HepG2 (cell line): Measurements from ENCODE around the gene CLDN14. TPM values are rescaled to one million over a fixed set of nuclear protein-coding genes. Genes with fewer than 3 reads are reported as not detected.

Experiments
- ATAC-seq: fragments of 200-7000 bp; cut with Tn5 transposase; 3 replicates; pipeline ENCODE4 v1.9.1; 2020; ENCODE audit warnings: mild to moderate bottlenecking, moderate library complexity
- BruUV-seq: library from RNA; stranded (reverse); fragments of 400-500 nt; replicated peaks from 2 replicates; lab custom pipeline; 2021; lab: Mats Ljungman, UMichigan
- CTCF ChIA-PET: fragments of 300-600 bp; formaldehyde crosslinking; extraction: SDS; loops from one replicate; lab custom pipeline; 2021; ENCODE audit warnings: low total read pairs, inconsistent platforms, low intra/inter-chr PET ratio; lab: Yijun Ruan, JAX
- POLR2A ChIA-PET: fragments of 350-600 bp; sonication (Branson Sonifier 250); formaldehyde crosslinking; loops from one replicate; lab custom pipeline; 2020; ENCODE audit warnings: antibody characterized with exemption, inconsistent platforms; lab: Yijun Ruan, JAX
- DNase-seq: peaks from one replicate; pipeline ENCODE4 v3.0.0-alpha.2; 2015; ENCODE audit warnings: low spot score
- FAIRE-seq: peaks from 3 replicates; lab custom pipeline; 2011; peaks lifted over from hg19 to GRCh38; lab: Jason Lieb, UNC
- H2AFZ ChIP-seq: one replicate; pipeline ENCODE4 v1.6.1; 2011; ENCODE audit warnings: low read length, inconsistent platforms
- H3K27ac ChIP-seq: fragments of 300-600 bp; 3 replicates; pipeline ENCODE4 v1.8.0; 2011; ENCODE audit warnings: mixed run types, mild to moderate bottlenecking, mixed read lengths, low read length, inconsistent platforms; ENCODE audit not compliant: insufficient read depth; ENCODE audit errors: extremely low read length
- H3K27me3 ChIP-seq, 2 experiments: fragments of 200-600 bp in 1 of 2; 2 replicates in 1 of 2; 3 replicates in 1 of 2; pipeline versions ENCODE4 v1.6.0 to v1.8.0; 2011; ENCODE audit warnings: low read length in 2 of 2, mild to moderate bottlenecking in 2 of 2, moderate library complexity in 2 of 2, inconsistent platforms in 1 of 2; ENCODE audit not compliant: insufficient read depth in 2 of 2, control insufficient read depth in 1 of 2
- H3K36me3 ChIP-seq, 2 experiments: fragments of 200-600 bp in 1 of 2; replicated peaks in 1 of 2; 2 replicates in 1 of 2; 3 replicates in 1 of 2; pipeline versions ENCODE4 v1.5.1 to v1.8.0; 2011; ENCODE audit warnings: low read length in 2 of 2, inconsistent platforms in 1 of 2; ENCODE audit not compliant: insufficient read depth in 2 of 2, control insufficient read depth in 1 of 2
- H3K4me1 ChIP-seq: 2 replicates; pipeline ENCODE4 v1.5.1; 2012; ENCODE audit warnings: low read length, inconsistent platforms; ENCODE audit not compliant: insufficient read depth
- H3K4me2 ChIP-seq: 2 replicates; pipeline ENCODE4 v1.6.0; 2011; ENCODE audit warnings: low read depth, low read length, inconsistent platforms
- H3K4me3 ChIP-seq, 3 experiments: fragments of 200-600 bp in 1 of 3; sonication (generic), shearing (Covaris generic) in 1 of 3; replicated peaks in 1 of 3; 2 replicates each; pipeline ENCODE4 v1.5.1; 2011 to 2016; ENCODE audit warnings: low read length in 3 of 3, inconsistent platforms in 2 of 3, low read depth in 2 of 3, mild to moderate bottlenecking in 2 of 3, control low read depth in 1 of 3, mixed read lengths in 1 of 3; ENCODE audit not compliant: insufficient read depth in 1 of 3
- H3K79me2 ChIP-seq: one replicate; pipeline ENCODE4 v1.6.1; 2011; ENCODE audit warnings: low read length, inconsistent platforms; ENCODE audit not compliant: insufficient read depth
- H3K9ac ChIP-seq: 2 replicates; pipeline ENCODE4 v1.6.0; 2011; ENCODE audit warnings: mild to moderate bottlenecking, low read depth, low read length, inconsistent platforms; ENCODE audit not compliant: insufficient read depth
- H3K9me3 ChIP-seq: 2 replicates; pipeline ENCODE4 v1.5.1; 2012; ENCODE audit warnings: mild to moderate bottlenecking, low read length
- H4K20me1 ChIP-seq: 2 replicates; pipeline ENCODE4 v1.6.0; 2011; ENCODE audit warnings: inconsistent platforms, mild to moderate bottlenecking, low read length, moderate library complexity; ENCODE audit not compliant: insufficient read depth
- AHR ChIP-seq: IDR thresholded peaks from 2 replicates; pipeline ENCODE4 v1.6.1; 2018; ENCODE audit warnings: missing genetic modification reagents, missing compliant biosample characterization
- BATF2 ChIP-seq: sonication (generic); formaldehyde crosslinking; IDR thresholded peaks from 2 replicates; pipeline ENCODE4 v1.8.0; 2022; ENCODE audit warnings: mild to moderate bottlenecking, missing genetic modification reagents, moderate library complexity
- BRD4 ChIP-seq: sonication (generic); formaldehyde crosslinking; IDR thresholded peaks from 2 replicates; pipeline ENCODE4 v1.4.0; 2020; ENCODE audit warnings: missing genetic modification reagents
- MNT ChIP-seq: fragments of 450-650 bp; IDR thresholded peaks from 2 replicates; pipeline ENCODE4 v1.6.1; 2016
- RBFOX2 ChIP-seq: fragments of 200-400 bp; formaldehyde crosslinking; IDR thresholded peaks from 2 replicates; pipeline ENCODE4 v1.6.1; 2017; ENCODE audit warnings: low read depth, mild to moderate bottlenecking, low read length
- SP1 ChIP-seq, 2 experiments: fragments of 450-650 bp in 1 of 2; sonication (generic) in 1 of 2; formaldehyde crosslinking in 1 of 2; IDR thresholded peaks; 2 replicates each; pipeline versions ENCODE4 v1.4.0 to v1.6.1; 2016 to 2020; ENCODE audit warnings: missing genetic modification reagents in 1 of 2
- TOE1 ChIP-seq: sonication (generic); formaldehyde crosslinking; IDR thresholded peaks from 2 replicates; pipeline ENCODE4 v1.4.0; 2020; ENCODE audit warnings: mild to moderate bottlenecking, missing genetic modification reagents
- TSC22D2 ChIP-seq: sonication (generic); formaldehyde crosslinking; IDR thresholded peaks from 2 replicates; pipeline ENCODE4 v1.5.1; 2020; ENCODE audit warnings: missing genetic modification reagents, mild to moderate bottlenecking, borderline replicate concordance
- ZNF251 ChIP-seq: sonication (generic); formaldehyde crosslinking; IDR thresholded peaks from 2 replicates; pipeline ENCODE4 v1.9.0; 2021; ENCODE audit warnings: mild to moderate bottlenecking, missing genetic modification reagents
- WGBS: methylation state at CpG from one replicate; pipeline ENCODE4 v1.1.6; 2017; ENCODE audit warnings: low lambda C conversion rate; 5-methylcytosine and 5-hydroxymethylcytosine counted together
- in situ Hi-C: cut with HindIII; loops from 2 replicates; pipeline ENCODE4 v1.10.0; 2017; ENCODE audit warnings: low pct_unique_long_range_greater_than_20kb; ENCODE audit not compliant: extremely low pct_ligation_motif_present
- intact Hi-C: fragments of 100-400 bp; cut with micrococcal nuclease; formaldehyde crosslinking; loops from one replicate; pipeline ENCODE4 v1.10.0; 2022; ENCODE audit not compliant: unreplicated experiment
- polyA plus RNA-seq, 8 experiments: library from polyadenylated mRNA; depleted of rRNA in 3 of 8; stranded (reverse) in 7 of 8; unstranded in 1 of 8; fragments of >200 nt; fragmentation: Illumina TruSeq in 4 of 8; extraction: Trizol in 4 of 8; gene quantifications; 2 replicates each; pipeline versions ENCODE4 v1.2.1 to v1.2.3, GENCODE V29; 2011 to 2016; ENCODE audit warnings: low read depth in 4 of 8, missing spikeins in 1 of 8, mixed read lengths in 1 of 8; ENCODE audit not compliant: insufficient read depth in 1 of 8
- total RNA-seq, 5 experiments: library from RNA; depleted of rRNA; stranded (reverse); fragments of >200 nt; fragmentation: Illumina TruSeq; extraction: Trizol; gene quantifications; 2 replicates each; pipeline ENCODE4 v1.2.3, GENCODE V29; 2016; ENCODE audit warnings: low read depth in 1 of 5
- TF ChIP-seq, protein P1 (sequence below): sonication (generic); formaldehyde crosslinking; IDR thresholded peaks from 2 replicates; pipeline ENCODE4 v1.4.0; 2020; ENCODE audit warnings: mild to moderate bottlenecking, missing genetic modification reagents, borderline replicate concordance
- TF ChIP-seq, protein P2 (sequence below): sonication (generic); formaldehyde crosslinking; IDR thresholded peaks from 2 replicates; pipeline ENCODE4 v1.5.0; 2020; ENCODE audit warnings: missing genetic modification reagents

The CLDN14 gene
- total and polyA plus RNA-seq, 2 of the 13 experiments (the other 11 are each of a cell fraction or from before 2014, with no cell fraction given) = 1.1 to 1.4 TPM

GRCh38 chr21:36464590-36464989, 15.3 kb downstream of the CLDN14 start:
- H3K9ac ChIP-seq = no peak overlapping the region
- no peaks in the 10 kb centered on the region for H3K27me3 ChIP-seq
- no TSS peak for BruUV-seq
- in situ Hi-C loops (no loop called here), intact Hi-C loops (no loop called here)
- TF ChIP-seq TOE1 (CRISPR knock-in tag) (no peak), BRD4 (CRISPR knock-in tag) (no peak), TSC22D2 (CRISPR knock-in tag) (no peak), RBFOX2 (no peak)
- H3K79me2 ChIP-seq = no peaks in the 10 kb centered on the region
- peaks cover 11% of the 10 kb centered on the region; the same call in 1 of the 2 replicates for H3K4me1 ChIP-seq
- no peak overlapping the region for H3K27ac ChIP-seq
- 38% methylated on average over 1 of the region's 3 CpGs for WGBS
- H4K20me1 ChIP-seq = no peaks in the 10 kb centered on the region
- DNase-seq = no peak
- no peaks in the 10 kb centered on the region for H3K36me3 ChIP-seq
- H2AFZ ChIP-seq = no peak overlapping the region
- H3K9me3 ChIP-seq = no peaks in the 10 kb centered on the region
- ChIA-PET CTCF (no interaction called here), POLR2A (no interaction called here)
- no peak overlapping the region for H3K4me3 ChIP-seq
- no peak overlapping the region for H3K4me2 ChIP-seq
- FAIRE-seq = no peak
- no peak for ATAC-seq

- Histone ChIP-seq H3K79me2 (no peaks in the 10 kb centered on the region), H3K4me2 (no peak overlapping the region), H4K20me1 (no peaks in the 10 kb centered on the region), H3K27me3 (no peaks in the 10 kb centered on the region), H2AFZ (no peak overlapping the region), H3K36me3 (no peaks in the 10 kb centered on the region), H3K9me3 (no peaks in the 10 kb centered on the region), H3K27ac (no peak overlapping the region), H3K4me1 (peaks cover 11% of the 10 kb centered on the region; the same call in 1 of the 2 replicates), H3K4me3 (no peak overlapping the region), H3K9ac (no peak overlapping the region)
- DNase-seq (no peak), FAIRE-seq (no peak), ATAC-seq (no peak)
- in situ Hi-C loops = no loop called here
- no TSS peak for BruUV-seq
- WGBS = 69% methylated on average over 10 of the region's 10 CpGs
- ChIA-PET POLR2A (no interaction called here), CTCF (no interaction called here)
- intact Hi-C loops = no loop called here
- TF ChIP-seq AHR (no peak), SP1 (IDR thresholded peaks at IDR 0.05) (no peak), SP1 (CRISPR knock-in tag; IDR thresholded peaks at IDR 0.05) (no peak), ZNF251 (CRISPR knock-in tag) (no peak), MNT (no peak), BATF2 (no peak)
- TF ChIP-seq, protein P1, sequence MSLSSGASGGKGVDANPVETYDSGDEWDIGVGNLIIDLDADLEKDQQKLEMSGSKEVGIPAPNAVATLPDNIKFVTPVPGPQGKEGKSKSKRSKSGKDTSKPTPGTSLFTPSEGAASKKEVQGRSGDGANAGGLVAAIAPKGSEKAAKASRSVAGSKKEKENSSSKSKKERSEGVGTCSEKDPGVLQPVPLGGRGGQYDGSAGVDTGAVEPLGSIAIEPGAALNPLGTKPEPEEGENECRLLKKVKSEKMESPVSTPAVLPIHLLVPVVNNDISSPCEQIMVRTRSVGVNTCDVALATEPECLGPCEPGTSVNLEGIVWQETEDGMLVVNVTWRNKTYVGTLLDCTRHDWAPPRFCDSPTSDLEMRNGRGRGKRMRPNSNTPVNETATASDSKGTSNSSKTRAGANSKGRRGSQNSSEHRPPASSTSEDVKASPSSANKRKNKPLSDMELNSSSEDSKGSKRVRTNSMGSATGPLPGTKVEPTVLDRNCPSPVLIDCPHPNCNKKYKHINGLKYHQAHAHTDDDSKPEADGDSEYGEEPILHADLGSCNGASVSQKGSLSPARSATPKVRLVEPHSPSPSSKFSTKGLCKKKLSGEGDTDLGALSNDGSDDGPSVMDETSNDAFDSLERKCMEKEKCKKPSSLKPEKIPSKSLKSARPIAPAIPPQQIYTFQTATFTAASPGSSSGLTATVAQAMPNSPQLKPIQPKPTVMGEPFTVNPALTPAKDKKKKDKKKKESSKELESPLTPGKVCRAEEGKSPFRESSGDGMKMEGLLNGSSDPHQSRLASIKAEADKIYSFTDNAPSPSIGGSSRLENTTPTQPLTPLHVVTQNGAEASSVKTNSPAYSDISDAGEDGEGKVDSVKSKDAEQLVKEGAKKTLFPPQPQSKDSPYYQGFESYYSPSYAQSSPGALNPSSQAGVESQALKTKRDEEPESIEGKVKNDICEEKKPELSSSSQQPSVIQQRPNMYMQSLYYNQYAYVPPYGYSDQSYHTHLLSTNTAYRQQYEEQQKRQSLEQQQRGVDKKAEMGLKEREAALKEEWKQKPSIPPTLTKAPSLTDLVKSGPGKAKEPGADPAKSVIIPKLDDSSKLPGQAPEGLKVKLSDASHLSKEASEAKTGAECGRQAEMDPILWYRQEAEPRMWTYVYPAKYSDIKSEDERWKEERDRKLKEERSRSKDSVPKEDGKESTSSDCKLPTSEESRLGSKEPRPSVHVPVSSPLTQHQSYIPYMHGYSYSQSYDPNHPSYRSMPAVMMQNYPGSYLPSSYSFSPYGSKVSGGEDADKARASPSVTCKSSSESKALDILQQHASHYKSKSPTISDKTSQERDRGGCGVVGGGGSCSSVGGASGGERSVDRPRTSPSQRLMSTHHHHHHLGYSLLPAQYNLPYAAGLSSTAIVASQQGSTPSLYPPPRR (CRISPR knock-in tag) = no peak
- TF ChIP-seq, protein P2, sequence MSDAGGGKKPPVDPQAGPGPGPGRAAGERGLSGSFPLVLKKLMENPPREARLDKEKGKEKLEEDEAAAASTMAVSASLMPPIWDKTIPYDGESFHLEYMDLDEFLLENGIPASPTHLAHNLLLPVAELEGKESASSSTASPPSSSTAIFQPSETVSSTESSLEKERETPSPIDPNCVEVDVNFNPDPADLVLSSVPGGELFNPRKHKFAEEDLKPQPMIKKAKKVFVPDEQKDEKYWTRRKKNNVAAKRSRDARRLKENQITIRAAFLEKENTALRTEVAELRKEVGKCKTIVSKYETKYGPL (CRISPR knock-in tag) = no peak
Measured at GRCh38 chr21:36463991-36464390, 15.9 kb downstream of the CLDN14 start.
